Activated CD4-positive, alpha-beta memory T cell treated with anti-CD3 and anti-CD28 coated beads for 36 hours (primary cell): ENCODE measurements around the gene SLC2A1. TPM values are rescaled to one million over a fixed set of nuclear protein-coding genes. Genes with fewer than 3 reads are reported as not detected.

Experiments
- CTCF ChIA-PET: fragments of 350-600 bp; sonication (Branson Sonifier 250); formaldehyde crosslinking; loops from one replicate; lab custom pipeline; 2021; ENCODE audit warnings: antibody characterized with exemption, inconsistent platforms; lab: Charles Lee
- POLR2A ChIA-PET: fragments of 350-600 bp; sonication (Branson Sonifier 250); formaldehyde crosslinking; loops from one replicate; lab custom pipeline; 2021; ENCODE audit warnings: antibody characterized with exemption; lab: Charles Lee
- DNase-seq: peaks from one replicate; pipeline ENCODE4 v3.0.0-alpha.2; 2020
- H3K27ac Mint-ChIP-seq: one replicate; pipeline ENCODE4 v1.8.0; 2021; ENCODE audit warnings: mixed read lengths
- H3K27me3 Mint-ChIP-seq: one replicate; pipeline ENCODE4 v1.8.0; 2021; ENCODE audit warnings: mixed read lengths
- H3K36me3 Mint-ChIP-seq: one replicate; pipeline ENCODE4 v1.8.0; 2021; ENCODE audit warnings: mixed read lengths
- H3K4me1 Mint-ChIP-seq: one replicate; pipeline ENCODE4 v1.8.0; 2021; ENCODE audit warnings: low read depth, mixed read lengths
- H3K4me3 Mint-ChIP-seq: one replicate; pipeline ENCODE4 v1.8.0; 2021; ENCODE audit warnings: mild to moderate bottlenecking, mixed read lengths
- H3K9me3 Mint-ChIP-seq: one replicate; pipeline ENCODE4 v1.8.0; 2021; ENCODE audit warnings: mixed read lengths
- intact Hi-C: fragments of 100-400 bp; cut with micrococcal nuclease; formaldehyde crosslinking; loops from one replicate; pipeline ENCODE4 v1.15.1; 2023
- total RNA-seq, 2 experiments: library from RNA; stranded (reverse); gene quantifications; one replicate each; pipeline ENCODE4 v1.2.3, GENCODE V29; 2021

SLC2A1 gene
- total RNA-seq, result 10 to 100 TPM; 67.6 to 73.6 TPM

- H3K27ac Mint-ChIP-seq, result peak within 1 kb of the TSS; percentile 98
- peak; percentile 98 for DNase-seq
- peak within 1 kb of the TSS; percentile 94 for H3K4me3 Mint-ChIP-seq
- peaks cover 2% of the 10 kb centered on the region for H3K27me3 Mint-ChIP-seq
- ChIA-PET POLR2A (interaction anchor here (1.0 to 2.2 kb wide), 7 partner anchors 16 to 192 kb away, joined by 3 to 7 read pairs (median 4); partner anchors contain the start of genes C1orf50 and P3H1), CTCF (interaction anchor here (1.3 to 2.9 kb wide), 3 partner anchors 33 to 46 kb away, joined by 3 to 9 read pairs (median 4); no protein-coding TSS in a partner anchor)
- H3K36me3 Mint-ChIP-seq, result peaks cover 34% of the 10 kb centered on the region
- H3K4me1 Mint-ChIP-seq, result peaks cover 49% of the 10 kb centered on the region
- intact Hi-C loops, result loop anchor here (1.0 to 10.0 kb wide), 7 partner anchors 26 to 1676 kb away; partner anchors contain the start of genes C1orf50, CFAP57, EBNA1BP2 and P3H1
- no peaks in the 10 kb centered on the region for H3K9me3 Mint-ChIP-seq
Measured at GRCh38 chr1:42958488-42959319, at the start of gene SLC2A1. Gene SLC2A1 (minus strand): TSS chr1:42958868. CDS start chr1:42958651, 217 bp downstream.

GRCh38 chr1:43007377-43008114 lies 48.9 kb upstream of the SLC2A1 start:
- POLR2A ChIA-PET, result no interaction called here
- Mint-ChIP-seq H3K4me1 (no peaks in the 10 kb centered on the region), H3K9me3 (no peaks in the 10 kb centered on the region), H3K27me3 (peaks cover 7% of the 10 kb centered on the region), H3K36me3 (no peaks in the 10 kb centered on the region), H3K27ac (no peak overlapping the region), H3K4me3 (no peak overlapping the region)
- intact Hi-C loops, result no loop called here
- CTCF ChIA-PET, result no interaction called here
- no peak for DNase-seq

GRCh38 chr1:43005460-43006361 lies 47.0 kb upstream of the SLC2A1 start:
- H3K27ac Mint-ChIP-seq, result no peak overlapping the region
- H3K36me3 Mint-ChIP-seq, result no peaks in the 10 kb centered on the region
- POLR2A ChIA-PET, result no interaction called here
- DNase-seq, result no peak
- H3K9me3 Mint-ChIP-seq, result no peaks in the 10 kb centered on the region
- H3K27me3 Mint-ChIP-seq, result peaks cover 2% of the 10 kb centered on the region
- CTCF ChIA-PET, result no interaction called here
- intact Hi-C loops, result no loop called here
- H3K4me1 Mint-ChIP-seq, result no peaks in the 10 kb centered on the region
- H3K4me3 Mint-ChIP-seq, result no peak overlapping the region

- Mint-ChIP-seq H3K27me3 (peaks cover 2% of the 10 kb centered on the region), H3K36me3 (no peaks in the 10 kb centered on the region), H3K4me1 (no peaks in the 10 kb centered on the region), H3K27ac (no peak overlapping the region), H3K4me3 (no peak overlapping the region), H3K9me3 (no peaks in the 10 kb centered on the region)
- CTCF ChIA-PET, result no interaction called here
- peak; percentile 10 for DNase-seq
- POLR2A ChIA-PET, result no interaction called here
- intact Hi-C loops, result no loop called here
Measured at GRCh38 chr1:43004587-43005459, 46.2 kb upstream of the SLC2A1 start.

- CTCF ChIA-PET, result no interaction called here
- DNase-seq, result no peak
- POLR2A ChIA-PET, result no interaction called here
- H3K36me3 Mint-ChIP-seq, result no peaks in the 10 kb centered on the region
- no peak overlapping the region for H3K27ac Mint-ChIP-seq
- no peak overlapping the region for H3K4me3 Mint-ChIP-seq
- H3K4me1 Mint-ChIP-seq, result no peaks in the 10 kb centered on the region
- no peaks in the 10 kb centered on the region for H3K9me3 Mint-ChIP-seq
- peaks cover 2% of the 10 kb centered on the region for H3K27me3 Mint-ChIP-seq
- intact Hi-C loops, result no loop called here
Measured at GRCh38 chr1:43002766-43003165, 44.1 kb upstream of the SLC2A1 start.

- POLR2A ChIA-PET, result no interaction called here
- intact Hi-C loops, result no loop called here
- Mint-ChIP-seq H3K27me3 (peaks cover 2% of the 10 kb centered on the region), H3K4me3 (no peak overlapping the region), H3K36me3 (no peaks in the 10 kb centered on the region), H3K4me1 (no peaks in the 10 kb centered on the region), H3K9me3 (no peaks in the 10 kb centered on the region), H3K27ac (no peak overlapping the region)
- DNase-seq, result no peak
- CTCF ChIA-PET, result no interaction called here
Measured at GRCh38 chr1:43002116-43002515, 43.4 kb upstream of the SLC2A1 start.

- H3K27ac Mint-ChIP-seq, result no peak overlapping the region
- peaks cover 2% of the 10 kb centered on the region for H3K27me3 Mint-ChIP-seq
- H3K9me3 Mint-ChIP-seq, result no peaks in the 10 kb centered on the region
- no peak overlapping the region for H3K4me3 Mint-ChIP-seq
- no peak for DNase-seq
- ChIA-PET POLR2A (interaction anchor here (0.5 kb wide), 1 partner anchor 1321 kb away, joined by 3 read pairs; no protein-coding TSS in a partner anchor), CTCF (no interaction called here)
- intact Hi-C loops, result no loop called here
- no peaks in the 10 kb centered on the region for H3K36me3 Mint-ChIP-seq
- H3K4me1 Mint-ChIP-seq, result no peaks in the 10 kb centered on the region
Measured at GRCh38 chr1:43001434-43001833, 42.8 kb upstream of the SLC2A1 start.

GRCh38 chr1:43000271-43000670 lies 41.6 kb upstream of the SLC2A1 start:
- no peak for DNase-seq
- Mint-ChIP-seq H3K4me1 (no peaks in the 10 kb centered on the region), H3K9me3 (no peaks in the 10 kb centered on the region), H3K27ac (no peak overlapping the region), H3K27me3 (peaks cover 2% of the 10 kb centered on the region), H3K4me3 (no peak overlapping the region), H3K36me3 (no peaks in the 10 kb centered on the region)
- ChIA-PET POLR2A (interaction anchor here (0.6 kb wide), 1 partner anchor 390 kb away, joined by 3 read pairs; no protein-coding TSS in a partner anchor), CTCF (no interaction called here)
- intact Hi-C loops, result no loop called here

GRCh38 chr1:42999308-42999707 lies 40.6 kb upstream of the SLC2A1 start:
- Mint-ChIP-seq H3K27me3 (no peaks in the 10 kb centered on the region), H3K27ac (no peak overlapping the region), H3K4me3 (no peak overlapping the region), H3K9me3 (no peaks in the 10 kb centered on the region), H3K36me3 (no peaks in the 10 kb centered on the region), H3K4me1 (no peaks in the 10 kb centered on the region)
- intact Hi-C loops, result no loop called here
- no peak for DNase-seq
- CTCF ChIA-PET, result no interaction called here
- POLR2A ChIA-PET, result no interaction called here

- POLR2A ChIA-PET, result no interaction called here
- no peak for DNase-seq
- Mint-ChIP-seq H3K27me3 (no peaks in the 10 kb centered on the region), H3K27ac (no peak overlapping the region), H3K36me3 (no peaks in the 10 kb centered on the region), H3K4me1 (no peaks in the 10 kb centered on the region), H3K9me3 (no peaks in the 10 kb centered on the region), H3K4me3 (no peak overlapping the region)
- CTCF ChIA-PET, result no interaction called here
- intact Hi-C loops, result no loop called here
Measured at GRCh38 chr1:42998386-42998785, 39.7 kb upstream of the SLC2A1 start.

GRCh38 chr1:42996384-42996970 lies 37.8 kb upstream of the SLC2A1 start:
- Mint-ChIP-seq H3K36me3 (no peaks in the 10 kb centered on the region), H3K9me3 (no peaks in the 10 kb centered on the region), H3K27me3 (no peaks in the 10 kb centered on the region), H3K4me1 (no peaks in the 10 kb centered on the region), H3K27ac (no peak overlapping the region), H3K4me3 (no peak overlapping the region)
- CTCF ChIA-PET, result no interaction called here
- DNase-seq, result no peak
- intact Hi-C loops, result no loop called here
- POLR2A ChIA-PET, result interaction anchor here (1.3 kb wide), 1 partner anchor 21 kb away, joined by 3 read pairs; no protein-coding TSS in a partner anchor
